ENCODE measurements around the gene TRHDE.

Gene TRHDE, protein sequence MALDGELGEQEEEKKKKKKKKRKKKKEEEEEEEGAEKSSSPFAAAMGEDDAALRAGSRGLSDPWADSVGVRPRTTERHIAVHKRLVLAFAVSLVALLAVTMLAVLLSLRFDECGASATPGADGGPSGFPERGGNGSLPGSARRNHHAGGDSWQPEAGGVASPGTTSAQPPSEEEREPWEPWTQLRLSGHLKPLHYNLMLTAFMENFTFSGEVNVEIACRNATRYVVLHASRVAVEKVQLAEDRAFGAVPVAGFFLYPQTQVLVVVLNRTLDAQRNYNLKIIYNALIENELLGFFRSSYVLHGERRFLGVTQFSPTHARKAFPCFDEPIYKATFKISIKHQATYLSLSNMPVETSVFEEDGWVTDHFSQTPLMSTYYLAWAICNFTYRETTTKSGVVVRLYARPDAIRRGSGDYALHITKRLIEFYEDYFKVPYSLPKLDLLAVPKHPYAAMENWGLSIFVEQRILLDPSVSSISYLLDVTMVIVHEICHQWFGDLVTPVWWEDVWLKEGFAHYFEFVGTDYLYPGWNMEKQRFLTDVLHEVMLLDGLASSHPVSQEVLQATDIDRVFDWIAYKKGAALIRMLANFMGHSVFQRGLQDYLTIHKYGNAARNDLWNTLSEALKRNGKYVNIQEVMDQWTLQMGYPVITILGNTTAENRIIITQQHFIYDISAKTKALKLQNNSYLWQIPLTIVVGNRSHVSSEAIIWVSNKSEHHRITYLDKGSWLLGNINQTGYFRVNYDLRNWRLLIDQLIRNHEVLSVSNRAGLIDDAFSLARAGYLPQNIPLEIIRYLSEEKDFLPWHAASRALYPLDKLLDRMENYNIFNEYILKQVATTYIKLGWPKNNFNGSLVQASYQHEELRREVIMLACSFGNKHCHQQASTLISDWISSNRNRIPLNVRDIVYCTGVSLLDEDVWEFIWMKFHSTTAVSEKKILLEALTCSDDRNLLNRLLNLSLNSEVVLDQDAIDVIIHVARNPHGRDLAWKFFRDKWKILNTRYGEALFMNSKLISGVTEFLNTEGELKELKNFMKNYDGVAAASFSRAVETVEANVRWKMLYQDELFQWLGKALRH

DNA sequence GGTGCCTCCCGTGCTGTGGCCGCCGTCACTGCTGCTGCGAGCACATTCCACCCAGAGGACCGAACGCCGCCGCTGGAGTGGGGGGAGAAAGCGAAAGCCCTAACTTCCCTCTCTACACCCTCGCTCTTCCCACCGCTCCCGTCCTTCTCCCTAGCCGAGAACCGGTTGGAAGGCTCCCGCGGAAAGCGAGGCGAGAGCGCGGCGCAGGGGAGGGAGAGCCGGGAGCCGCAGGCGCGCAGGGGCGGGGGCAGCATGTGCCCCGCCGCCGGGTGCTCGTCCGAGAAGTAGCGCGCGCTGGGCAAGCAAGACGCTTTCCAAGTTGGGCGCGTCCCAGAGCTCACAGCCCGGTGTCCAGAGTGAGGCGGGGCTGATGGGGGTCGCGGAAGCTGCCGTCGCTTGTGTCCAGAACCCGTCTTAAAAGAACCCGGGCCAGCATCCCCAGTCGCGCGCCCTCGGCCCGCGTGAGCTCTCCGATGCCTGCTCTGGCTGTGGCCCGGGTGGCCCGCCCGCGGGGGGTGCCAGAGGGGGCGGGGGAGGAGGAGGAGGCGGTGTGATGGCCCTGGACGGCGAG, at the start of gene TRHDE:
Gene TRHDE (plus strand): TSS at position 280 of the 571 bp plus-strand sequence. CDS start 274 bp downstream, at position 554.
- DNase-seq (ENCODE audit: low read depth in 2 of 3, low spot score in 1 of 3): no peak

DNA sequence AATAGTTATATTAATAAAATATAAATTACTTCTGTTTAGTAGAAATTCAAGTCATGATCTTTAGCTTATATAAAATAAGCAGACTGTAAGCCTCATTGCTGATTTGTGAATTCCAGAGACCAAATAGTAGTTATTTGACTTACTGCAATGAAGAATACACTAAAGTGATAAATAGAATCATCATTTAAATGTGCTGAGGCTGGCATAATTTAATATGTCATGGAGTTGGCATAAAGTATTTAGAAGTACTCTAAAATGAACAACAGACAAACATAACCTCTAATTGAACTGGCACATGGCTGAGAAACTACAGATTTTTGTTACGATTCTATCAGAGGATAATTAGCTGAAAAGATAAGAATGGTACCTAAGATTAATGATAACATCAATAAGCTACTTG, 45.7 kb upstream of the TRHDE start:
- DNase-seq (ENCODE audit: low read depth in 2 of 3, low spot score in 1 of 3): no peak

DNA sequence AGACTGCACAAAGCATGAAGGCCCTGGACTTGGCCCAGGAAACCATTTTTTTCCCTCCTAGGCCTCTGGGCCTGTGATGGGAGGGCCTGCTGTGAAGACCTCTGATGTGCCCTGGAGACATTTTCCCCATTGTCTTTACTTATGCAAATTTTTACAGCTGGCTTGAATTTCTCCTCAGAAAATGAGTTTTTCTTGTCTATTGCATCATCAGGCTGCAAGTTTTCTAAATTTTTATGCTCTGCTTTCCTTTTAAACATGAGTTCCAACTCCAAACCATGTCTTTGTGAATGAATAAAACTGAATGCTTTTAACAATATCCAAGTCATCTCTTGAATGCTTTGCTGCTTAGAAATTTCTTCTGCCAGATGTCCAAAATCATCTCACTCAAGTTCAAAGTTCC, 43.7 kb upstream of the TRHDE start:
- no peak for DNase-seq (ENCODE audit: low read depth in 2 of 3, low spot score in 1 of 3)

DNA sequence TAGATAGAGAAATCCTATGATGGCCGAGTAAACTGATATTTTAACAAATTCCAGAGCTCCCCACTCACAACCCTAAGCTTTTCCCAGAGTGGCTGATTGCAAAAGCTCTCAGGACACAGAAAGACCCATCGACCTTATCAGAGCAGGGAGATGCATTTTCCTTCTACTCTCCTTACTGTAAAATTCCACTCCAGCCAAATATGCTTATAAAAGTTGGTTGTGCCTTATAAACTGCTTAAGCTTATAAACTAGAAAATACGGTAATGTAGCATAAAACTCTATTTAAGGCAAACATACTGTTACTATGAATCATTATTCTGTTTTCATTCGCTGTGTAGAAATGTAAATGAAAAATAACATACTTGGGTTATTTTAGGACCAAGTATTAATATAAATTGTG, 41.6 kb upstream of the TRHDE start:
- DNase-seq (ENCODE audit: low read depth in 2 of 3, low spot score in 1 of 3): no peak

DNA sequence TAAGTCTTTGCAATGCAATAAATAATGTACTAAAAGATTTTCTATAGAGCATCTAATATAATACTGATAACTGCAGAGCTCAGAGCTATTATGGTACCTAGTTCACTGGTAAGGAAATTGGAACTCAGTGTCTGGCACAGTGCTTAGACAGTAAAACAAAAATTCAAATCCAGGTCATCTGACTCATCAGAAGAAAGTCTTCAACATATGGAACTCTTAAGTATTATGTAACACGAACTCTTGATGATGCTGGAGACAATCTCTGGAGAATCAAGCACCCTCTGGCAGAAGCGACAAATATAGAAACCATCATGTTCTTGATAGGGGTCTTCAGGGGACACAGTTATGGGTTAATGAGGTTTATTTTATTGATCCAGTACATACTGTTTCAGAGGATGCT, 37.3 kb upstream of the TRHDE start:
- DNase-seq (ENCODE audit: low read depth in 2 of 3, low spot score in 1 of 3): no peak

DNA sequence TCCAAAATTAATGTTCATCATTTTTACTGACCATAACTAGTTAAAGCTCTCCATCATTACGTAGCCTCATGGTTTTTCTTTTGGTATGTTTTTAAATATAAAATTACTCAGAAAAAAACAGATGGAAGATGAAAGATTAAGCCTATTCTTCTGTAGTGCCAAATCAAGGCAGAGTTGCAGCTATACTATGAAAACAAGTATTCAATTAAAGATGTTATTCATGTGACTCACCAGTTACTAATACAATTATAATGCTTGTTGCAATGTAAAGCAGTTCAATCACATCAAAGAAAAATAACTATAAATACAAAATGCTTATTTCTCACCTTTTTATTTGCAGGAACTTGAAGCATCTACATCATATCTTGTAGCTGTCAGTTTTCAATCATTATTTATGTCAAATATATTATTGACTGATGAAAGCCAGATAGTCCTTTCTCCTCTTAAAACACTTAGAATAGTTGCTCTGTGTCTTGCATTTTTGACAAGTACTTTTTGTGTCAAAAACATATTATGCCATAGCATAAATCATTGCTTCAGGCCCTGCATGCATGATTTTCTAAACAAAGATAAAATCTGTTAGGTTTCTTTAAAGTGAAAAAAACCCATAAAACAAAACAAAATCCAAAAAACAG, 36.0 kb upstream of the TRHDE start:
- DNase-seq (ENCODE audit: low read depth in 2 of 3, low spot score in 1 of 3): no peak

DNA sequence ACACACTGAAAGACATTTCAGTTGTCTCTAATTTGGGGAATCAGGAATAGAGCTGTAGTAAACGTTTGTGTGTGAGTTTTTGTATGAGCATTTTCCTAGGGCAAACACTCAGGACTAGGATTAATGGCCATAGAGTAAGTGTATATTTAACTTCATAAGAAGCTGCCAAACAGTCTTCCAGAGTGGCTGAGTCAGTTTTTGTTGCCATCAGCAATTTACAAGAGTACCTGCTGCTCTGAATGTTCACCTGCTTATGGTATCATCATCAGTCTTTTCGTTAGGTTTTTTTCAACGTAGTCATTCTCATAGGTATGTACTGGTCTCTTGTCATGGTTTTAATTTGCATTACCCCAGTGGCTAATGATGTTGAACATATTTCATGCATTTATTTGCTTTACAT, 30.6 kb upstream of the TRHDE start:
- no peak for DNase-seq (ENCODE audit: low read depth in 2 of 3, low spot score in 1 of 3)

DNA sequence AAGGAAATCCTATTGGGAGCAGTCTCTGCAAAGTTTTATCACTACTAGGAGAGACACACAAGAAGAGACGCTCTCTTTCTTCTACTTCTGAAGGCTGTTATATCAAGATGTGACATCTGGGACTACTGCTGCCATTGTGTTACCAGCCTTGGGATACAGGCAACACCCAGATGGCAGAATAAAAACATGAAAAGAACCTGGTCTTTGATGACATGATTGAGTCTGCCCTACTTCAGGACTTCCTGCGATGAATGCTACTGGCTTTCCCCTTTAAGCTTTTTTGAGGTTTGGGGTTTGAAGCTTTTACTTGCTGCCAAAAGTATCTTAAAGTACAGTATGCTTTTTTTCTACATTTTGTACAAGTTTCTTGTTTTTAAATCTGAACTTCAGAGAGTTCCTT, 29.2 kb upstream of the TRHDE start:
- DNase-seq (ENCODE audit: low read depth in 2 of 3, low spot score in 1 of 3): no peak

DNA sequence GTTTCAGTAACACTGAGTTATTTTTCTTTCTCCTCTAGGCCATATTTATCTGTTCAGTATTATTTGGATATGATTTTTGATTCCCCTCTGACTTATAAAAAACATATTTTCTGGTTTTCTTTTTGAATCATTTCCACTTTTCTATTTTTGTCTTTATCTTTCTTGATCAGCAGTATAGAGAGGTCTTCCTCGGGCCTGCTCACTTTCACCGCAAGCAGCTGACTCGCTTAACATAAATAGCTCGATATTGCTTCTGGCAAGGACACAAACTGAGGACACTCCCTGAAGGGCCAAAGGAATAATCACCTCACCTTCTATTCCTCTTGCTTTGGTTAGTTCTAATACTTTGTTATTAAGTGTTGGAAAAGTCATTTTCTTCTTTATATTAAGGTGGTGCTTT, 25.8 kb upstream of the TRHDE start:
- no peak for DNase-seq (ENCODE audit: low read depth in 2 of 3, low spot score in 1 of 3)

DNA sequence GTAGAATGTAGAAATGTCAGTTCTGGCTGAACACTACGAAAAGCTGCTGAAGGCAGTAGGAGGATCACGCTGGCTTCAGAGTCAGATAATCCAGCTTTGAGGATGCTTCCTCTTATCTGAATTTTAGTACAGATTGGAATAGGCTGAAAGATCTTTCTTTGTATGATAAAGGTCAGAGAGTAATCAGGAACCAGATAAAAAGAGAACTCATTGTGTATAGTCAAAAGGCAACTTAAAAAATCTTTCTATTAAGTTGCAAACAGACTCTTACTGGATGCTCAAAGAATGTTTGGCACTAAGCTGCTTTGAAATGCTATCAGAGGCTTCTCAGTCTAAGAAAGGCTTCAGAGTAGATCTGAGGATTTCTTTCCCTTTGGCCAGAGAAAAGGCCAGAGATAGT, 21.8 kb upstream of the TRHDE start:
- DNase-seq (ENCODE audit: low read depth in 2 of 3, low spot score in 1 of 3): no peak

DNA sequence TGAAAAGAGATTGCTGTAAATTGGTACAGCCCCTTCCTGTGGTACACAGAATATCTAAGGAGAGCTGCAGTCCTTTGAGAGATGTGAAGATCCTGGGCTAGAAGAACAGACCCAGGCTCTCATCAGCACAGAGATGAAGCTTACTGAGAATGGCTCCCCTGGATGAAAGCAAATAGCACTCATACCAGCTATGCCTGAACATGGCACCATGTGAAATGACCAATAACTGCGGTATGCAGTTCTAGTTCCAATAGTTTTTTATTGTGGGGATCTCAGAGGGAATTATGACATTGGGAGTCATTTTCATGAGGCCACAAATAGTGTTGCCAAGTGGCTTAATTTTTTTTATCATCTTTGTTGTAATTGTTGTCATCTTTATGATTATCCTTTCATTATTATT, 15.4 kb upstream of the TRHDE start:
- DNase-seq (ENCODE audit: low read depth in 2 of 3, low spot score in 1 of 3): no peak

DNA sequence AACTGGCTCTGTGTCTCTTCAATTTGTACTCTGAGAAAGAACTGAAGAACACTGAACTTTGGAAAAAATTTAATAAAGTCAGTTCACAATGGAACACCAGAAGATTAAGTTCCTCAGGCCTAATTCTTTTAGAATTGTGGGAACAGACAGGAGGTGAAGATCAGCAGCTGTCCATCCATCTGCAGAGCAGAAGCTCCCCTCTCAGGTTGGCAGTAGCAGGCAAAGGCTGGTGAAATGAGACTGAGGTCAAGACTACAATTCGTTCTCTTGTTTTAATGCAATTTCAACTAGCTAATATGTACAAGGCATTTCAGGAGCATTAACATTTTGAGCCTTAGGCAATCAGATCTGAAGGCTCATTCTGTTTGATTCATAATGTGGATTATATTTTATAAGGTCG, 10.3 kb upstream of the TRHDE start:
- no peak for DNase-seq (ENCODE audit: low read depth in 2 of 3, low spot score in 1 of 3)

DNA sequence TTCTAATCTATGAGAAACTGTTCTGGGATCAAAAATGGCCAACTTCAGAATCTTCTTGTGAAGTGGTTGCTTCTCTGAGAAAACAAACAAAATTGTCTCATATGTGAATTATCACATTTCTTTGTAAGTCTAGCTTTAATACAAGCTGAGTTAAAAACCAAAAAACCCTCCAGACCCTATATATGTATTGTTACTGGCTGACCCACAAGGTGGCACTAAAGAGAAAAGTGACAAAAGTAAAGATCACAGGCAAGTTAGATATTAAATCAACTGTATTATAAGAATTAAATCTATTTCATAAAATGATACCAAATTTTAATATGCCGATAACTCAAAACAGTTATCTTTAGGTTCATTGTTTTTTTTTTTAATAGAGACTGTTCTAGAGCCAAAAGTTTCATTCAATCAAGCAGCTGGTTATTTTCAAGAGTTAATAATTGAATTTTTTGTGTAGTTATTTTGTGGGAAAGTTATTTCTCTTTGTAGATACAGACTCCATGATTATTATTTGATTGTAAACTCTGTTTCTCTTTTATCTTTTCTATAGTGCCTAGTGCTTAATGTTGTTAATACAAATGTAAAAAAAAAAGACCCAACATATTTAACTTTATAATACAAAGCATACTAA, 7.5 kb upstream of the TRHDE start:
- no peak for DNase-seq (ENCODE audit: low read depth in 2 of 3, low spot score in 1 of 3)

DNA sequence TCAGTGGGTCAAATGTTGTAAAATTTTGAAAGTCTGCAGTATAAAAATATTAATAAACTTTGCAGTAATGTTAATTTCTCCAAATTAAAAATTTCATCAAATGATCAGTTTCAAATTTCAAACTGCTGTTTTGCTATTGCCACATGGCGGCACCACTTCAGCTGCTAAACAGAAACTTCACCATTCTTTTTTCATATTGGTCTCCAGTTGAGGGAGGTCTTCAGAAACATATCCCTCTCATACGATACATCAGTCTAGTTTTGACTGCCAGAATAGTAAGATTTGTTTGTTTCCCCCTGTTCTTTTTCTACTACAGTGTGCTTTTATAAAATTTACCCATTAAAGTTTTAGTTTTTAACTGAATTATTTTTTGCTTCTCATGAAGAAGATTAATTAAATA, 4.2 kb upstream of the TRHDE start:
- no peak for DNase-seq (ENCODE audit: low read depth in 2 of 3, low spot score in 1 of 3)

DNA sequence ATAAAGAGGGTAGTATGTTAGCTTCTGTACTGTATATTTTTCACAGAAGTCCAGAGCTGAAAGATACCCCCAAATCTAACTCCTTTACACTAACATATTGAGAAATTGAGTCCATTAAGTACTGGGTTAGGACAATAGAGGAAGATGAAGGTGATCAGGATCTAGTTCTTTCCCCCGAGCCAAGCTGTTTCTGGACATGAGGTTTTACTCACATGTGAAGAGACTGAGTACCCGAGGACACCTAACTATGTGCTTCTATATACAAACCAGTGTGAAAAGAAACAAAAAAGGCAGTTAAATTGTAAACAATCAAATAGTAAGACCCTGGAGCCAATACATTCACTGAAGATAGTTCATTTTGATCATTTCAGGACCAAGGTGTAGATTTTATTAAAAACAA, 3.8 kb upstream of the TRHDE start:
- DNase-seq (ENCODE audit: low read depth in 2 of 3, low spot score in 1 of 3): no peak

DNA sequence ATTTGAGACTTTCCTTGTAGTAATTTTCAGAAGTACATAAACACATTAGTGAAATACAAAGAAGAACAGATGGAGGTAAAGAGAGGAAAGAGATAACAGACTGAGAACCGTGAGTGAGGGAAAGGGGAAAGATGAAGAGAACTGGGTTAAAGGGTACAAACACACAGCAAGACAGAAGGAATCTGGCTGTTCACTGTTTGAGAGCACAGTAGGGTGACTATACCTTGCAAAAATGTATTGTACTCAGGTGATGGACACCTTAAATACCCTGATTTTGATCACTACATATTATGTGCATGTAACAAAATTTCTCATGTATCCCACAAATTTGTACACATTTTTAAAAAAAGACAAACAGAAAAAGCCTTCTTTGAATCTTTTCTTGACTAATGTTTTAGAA, 2.7 kb upstream of the TRHDE start:
- DNase-seq (ENCODE audit: low read depth in 2 of 3, low spot score in 1 of 3): no peak

DNA sequence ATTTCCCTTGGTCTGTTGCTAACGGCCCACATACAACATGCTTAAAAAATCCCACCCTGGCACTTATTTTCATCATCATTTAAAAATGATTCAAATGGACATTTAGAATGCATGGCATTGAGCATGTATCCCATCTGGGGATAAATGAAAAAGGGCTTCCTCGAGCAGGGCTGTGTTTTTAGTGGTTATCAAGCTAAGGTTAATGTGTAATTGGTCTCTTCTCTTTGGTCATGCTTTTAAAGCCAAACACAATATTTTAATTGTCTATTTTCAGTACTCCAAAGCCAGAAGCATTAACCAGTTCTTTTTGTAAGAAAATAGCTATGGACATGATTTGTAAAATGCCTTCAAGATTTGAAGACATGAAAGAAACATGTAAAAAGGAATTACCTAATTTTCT, 1.9 kb upstream of the TRHDE start:
- no peak for DNase-seq (ENCODE audit: low read depth in 2 of 3, low spot score in 1 of 3)

DNA sequence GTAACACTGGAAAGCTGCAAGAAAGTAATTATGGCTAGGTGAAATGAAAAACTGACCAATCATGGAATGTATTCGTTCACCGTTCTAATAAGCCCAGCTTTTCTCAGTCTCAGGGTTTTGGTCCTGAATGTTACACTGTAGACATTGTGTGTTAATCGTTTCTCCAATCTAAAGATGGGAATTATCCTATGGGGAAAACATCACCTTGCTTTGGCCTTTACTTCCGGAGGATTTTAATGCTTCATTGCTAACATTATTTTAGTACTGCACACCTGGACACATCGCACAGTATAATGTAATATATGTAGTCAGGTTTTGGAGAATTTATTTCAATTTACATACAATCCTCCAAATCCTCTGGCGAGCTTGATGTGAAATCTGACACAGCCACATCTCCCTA, 1.2 kb upstream of the TRHDE start:
- DNase-seq (ENCODE audit: low read depth in 2 of 3, low spot score in 1 of 3): no peak

DNA sequence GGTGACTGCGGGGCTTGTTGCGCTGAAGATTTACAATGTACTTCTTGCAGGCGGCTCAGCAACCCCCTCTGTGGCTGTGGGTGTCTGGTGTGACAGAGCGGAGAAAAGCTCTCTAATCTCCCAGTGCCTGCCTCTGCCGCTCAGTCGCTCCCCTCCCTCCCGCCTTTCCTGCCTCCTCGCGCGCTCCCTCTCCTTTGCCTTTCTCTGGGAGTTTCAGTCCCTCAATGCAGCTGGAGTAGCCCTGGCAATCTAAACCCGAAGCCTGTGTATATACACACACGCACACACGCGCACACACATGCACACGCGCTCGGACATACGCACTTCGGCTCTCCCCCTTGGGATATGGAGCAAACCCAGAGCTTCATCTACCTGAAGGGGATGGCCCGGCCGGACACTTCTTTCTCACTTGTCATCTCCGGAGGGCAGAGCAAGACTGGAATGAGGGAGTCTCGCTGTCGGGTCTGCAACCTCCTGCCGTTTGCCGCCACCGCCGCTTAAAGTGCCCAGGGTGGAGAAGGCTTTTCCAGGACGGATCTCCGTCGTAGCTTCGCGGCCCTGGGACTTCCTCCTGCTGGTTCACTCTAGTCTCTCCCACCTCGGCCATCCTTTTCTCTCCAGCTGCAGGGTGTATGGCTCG, 599 bp upstream of the TRHDE start:
- DNase-seq (ENCODE audit: low read depth in 2 of 3, low spot score in 1 of 3): no peak

DNA sequence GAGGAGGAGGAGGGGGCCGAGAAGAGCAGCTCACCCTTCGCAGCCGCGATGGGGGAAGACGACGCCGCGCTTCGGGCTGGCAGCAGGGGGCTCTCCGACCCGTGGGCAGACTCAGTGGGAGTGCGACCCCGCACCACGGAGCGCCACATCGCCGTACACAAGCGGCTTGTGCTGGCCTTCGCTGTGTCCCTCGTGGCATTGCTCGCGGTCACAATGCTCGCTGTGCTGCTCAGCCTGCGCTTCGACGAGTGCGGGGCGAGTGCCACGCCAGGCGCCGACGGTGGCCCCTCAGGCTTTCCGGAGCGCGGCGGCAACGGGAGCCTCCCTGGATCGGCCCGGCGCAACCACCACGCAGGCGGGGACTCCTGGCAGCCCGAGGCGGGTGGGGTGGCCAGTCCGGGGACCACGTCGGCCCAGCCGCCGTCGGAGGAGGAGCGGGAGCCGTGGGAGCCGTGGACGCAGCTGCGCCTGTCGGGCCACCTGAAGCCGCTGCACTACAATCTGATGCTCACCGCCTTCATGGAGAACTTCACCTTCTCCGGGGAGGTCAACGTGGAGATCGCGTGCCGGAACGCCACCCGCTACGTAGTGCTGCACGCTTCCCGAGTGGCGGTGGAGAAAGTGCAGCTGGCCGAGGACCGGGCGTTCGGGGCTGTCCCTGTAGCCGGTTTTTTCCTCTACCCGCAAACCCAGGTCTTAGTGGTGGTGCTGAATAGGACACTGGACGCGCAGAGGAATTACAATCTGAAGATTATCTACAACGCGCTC, 745 bp downstream of the TRHDE start:
- DNase-seq (ENCODE audit: low read depth in 2 of 3, low spot score in 1 of 3): no peak

Data from stimulated activated CD4-positive, alpha-beta T cell treated with anti-CD3 and anti-CD28 coated beads, Interleukin-12 subunit alpha, Interleukin-12 subunit beta, amount 100 ng/mL, for 48 hours (primary cell).